DMS153 (cell line): ENCODE results near the gene PPM1H.
"Not testable (repeated sequence)": the region's sequence is repeated elsewhere in the genome, so short reads cannot be mapped to it uniquely, and the experiment has no call there.

Experiments used
- DNase-seq: peaks from one replicate; lab custom pipeline; 2025; lab: John Stamatoyannopoulos, UW

Gene PPM1H

DNA sequence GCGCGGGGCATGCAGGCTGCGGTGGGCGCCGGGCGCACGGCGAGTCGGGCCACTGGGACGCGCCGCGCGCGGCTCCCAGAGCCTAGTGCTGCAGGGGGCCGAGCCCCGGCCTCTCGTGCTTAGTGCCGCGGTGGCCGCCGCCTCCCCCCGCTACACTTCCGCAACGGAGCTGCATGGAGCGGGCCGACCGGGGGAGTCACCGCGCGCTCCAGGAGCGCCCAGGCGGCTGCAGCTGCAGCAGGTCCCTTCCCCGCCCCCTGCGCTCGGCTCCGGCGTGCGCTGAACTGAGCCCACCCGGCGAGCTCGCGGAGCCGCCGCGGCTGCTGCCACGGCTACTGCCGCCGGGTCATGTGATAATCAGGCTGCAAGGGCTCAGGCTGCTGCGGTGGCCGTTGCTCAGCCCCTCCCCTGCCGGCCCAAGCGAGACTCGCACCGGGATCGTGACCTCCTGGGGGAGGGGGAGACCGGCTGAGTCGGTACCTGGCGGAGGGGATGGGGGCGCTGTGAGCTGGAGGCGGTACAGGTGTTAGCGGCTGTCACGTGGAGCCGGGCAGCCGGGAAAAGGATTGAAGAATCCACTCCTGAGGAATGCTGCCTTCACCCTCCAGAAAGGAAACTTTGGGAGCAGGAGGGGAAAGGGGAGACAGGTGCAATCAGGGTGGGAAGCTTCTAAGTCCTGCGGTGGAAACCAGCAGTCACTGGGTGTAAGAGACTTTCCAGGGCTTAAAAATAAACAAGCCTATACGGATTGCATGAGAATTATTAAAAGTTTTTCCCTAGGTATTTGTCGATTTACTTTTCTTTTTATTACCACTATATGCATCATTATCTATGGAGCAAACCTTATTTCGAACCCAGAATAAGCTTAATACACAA lies at the start of gene PPM1H:
TSS of gene PPM1H (minus strand) at position 352 of the 876 bp plus-strand sequence. CDS start 414 bp downstream, outside the sequence.
- DNase-seq: peak; percentile 80

DNA sequence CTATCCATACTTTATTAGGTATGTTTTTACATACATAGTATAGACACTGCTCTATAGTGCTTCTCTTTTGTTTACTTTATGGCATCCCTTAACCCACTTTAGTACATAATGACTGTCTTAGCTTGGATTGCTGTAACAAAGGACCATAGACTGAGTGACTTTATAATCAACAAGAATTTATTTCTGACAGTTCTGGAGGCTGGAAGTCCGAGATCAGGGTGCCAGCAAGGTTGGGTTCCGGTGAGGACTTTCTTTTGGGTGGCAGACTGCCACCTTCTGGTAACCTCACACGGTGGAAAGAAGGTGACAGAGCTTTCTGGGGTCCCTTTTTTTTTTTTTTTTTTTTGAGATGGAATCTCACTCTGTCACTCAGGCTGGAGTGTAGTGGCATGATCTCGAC lies 48.6 kb upstream of the PPM1H start:
- no peak for DNase-seq

DNA sequence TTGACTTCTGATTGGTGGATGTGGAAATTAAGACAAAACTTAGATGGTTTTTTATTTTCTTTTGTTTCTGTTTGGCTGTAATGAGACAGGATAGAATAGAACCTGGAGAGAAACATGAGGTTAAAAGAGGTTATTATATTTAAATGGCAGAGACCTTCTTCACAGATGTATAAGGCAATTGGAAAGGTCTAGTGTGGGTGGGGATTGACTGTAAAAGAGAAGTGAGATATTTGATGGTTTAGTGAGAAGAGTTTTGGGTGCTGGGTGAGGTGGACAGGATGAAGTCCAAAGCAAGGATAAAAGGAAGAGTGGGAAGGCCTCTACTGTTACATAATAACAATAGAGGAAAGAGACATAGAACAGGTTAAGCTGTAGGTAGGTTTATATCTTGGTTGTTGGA lies 43.8 kb upstream of the PPM1H start:
- no peak for DNase-seq

DNA sequence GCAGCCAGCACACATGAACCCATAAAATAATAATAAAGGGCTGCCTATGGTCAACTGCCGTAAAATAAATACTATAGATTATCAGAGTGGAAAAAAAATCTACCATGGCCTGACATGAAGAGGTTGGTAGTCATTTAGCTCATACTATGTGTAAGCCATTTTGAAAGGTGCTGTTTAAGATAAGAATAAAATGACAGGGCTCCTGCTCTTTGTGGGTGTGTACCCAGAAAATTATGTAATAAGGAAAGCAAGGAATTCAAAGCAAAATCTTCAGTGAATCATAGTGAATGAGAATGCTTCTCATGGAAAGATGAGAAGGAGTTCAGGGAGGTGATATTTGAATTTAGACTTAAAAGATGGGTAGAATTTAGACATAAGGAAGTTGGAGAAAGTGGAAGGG lies 42.9 kb upstream of the PPM1H start:
- DNase-seq: no peak

- no peak for DNase-seq
These were observed 42.5 kb upstream of the PPM1H start for GRCh38 chr12:62977418-62977817.

DNA sequence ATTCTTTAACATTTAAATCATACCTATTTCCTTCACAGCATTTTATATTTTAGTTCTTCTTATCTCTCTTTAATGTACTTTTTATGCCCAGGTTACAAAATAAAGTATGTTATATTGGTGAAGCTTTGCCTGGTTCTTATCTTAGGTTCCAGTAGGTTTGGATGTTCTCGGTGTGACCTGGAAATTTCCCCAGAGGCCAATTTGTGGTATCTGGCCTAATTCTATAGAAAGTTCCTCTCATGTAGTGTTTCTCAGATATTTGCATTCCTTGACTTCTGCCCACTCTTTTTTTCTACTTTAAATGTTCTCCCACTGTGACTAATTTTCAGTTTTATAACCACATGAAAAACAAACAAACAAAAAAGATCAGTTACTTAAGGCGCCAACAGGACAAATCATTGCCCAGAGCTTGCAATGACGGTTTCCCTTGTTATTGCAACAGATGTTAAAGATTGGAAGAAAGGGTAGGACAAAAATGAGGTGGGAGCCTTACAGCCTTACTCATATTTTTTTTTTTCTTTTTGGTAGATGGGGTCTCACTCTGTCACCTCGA lies 41.2 kb upstream of the PPM1H start:
- no peak for DNase-seq

GRCh38 chr12:62971769-62972525 lies 37.0 kb upstream of the PPM1H start:
- DNase-seq: no peak

- DNase-seq: no peak
These were observed 34.7 kb upstream of the PPM1H start for GRCh38 chr12:62969695-62970094.

DNA sequence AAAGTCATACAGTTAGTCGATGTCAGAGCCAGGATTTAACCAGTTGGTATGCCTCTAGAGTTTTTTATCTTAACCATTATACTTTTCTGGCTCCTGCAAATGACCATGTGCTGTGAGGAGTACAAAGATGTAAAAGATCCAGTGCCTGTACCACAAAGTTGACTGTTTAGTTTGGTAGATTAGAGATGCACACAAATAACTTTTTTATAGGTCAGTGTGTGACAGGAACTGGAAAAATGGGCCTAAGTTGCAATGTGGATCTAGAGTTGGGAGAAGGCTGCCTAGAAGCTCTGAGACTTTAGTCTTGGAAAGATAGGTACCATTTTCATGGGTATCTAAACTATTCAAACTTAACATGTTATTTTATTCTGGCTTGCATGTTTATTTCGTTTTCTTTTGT lies 32.8 kb upstream of the PPM1H start:
- no peak for DNase-seq

- no peak for DNase-seq
These were observed 32.1 kb upstream of the PPM1H start for GRCh38 chr12:62966990-62967506.

DNA sequence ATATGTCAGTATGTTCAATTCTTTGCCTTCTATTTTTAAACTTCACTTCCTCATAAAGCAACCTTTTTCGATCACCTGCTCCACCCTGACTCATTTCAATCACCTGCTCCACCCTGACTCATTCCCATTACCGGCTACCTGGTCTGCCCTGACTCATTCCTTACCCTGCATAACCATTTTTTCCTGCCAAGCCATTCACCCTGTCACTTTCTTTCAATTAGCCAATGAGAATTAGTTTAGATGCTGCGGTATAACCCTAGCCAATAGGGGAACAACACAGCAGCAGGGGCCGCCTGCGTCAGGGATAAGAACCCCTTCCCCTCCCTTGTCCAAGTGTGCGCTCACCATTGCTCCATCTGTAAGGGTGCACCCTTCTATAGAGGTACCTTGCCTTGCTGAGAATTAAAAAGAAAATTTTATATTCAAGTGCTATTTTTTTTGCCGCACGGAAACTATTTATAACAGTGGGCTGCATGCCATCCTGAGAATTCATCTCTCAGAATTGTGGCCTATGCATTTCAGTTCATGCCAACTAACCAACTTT lies 31.6 kb upstream of the PPM1H start:
- not testable (repeated sequence) for DNase-seq

- DNase-seq: not testable (repeated sequence)
These were observed 30.8 kb upstream of the PPM1H start for GRCh38 chr12:62965700-62966099.

DNA sequence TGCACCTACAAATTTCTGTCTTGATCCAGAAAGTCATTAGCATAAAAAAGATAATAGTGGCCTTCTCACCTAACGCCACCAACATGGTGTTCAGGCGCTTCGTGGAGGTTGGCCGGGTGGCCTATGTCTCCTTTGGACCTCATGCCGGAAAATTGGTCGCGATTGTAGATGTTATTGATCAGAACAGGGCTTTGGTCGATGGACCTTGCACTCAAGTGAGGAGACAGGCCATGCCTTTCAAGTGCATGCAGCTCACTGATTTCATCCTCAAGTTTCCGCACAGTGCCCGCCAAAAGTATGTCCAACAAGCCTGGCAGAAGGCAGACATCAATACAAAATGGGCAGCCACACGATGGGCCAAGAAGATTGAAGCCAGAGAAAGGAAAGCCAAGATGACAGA lies 30.3 kb upstream of the PPM1H start:
- DNase-seq: not testable (repeated sequence)

DNA sequence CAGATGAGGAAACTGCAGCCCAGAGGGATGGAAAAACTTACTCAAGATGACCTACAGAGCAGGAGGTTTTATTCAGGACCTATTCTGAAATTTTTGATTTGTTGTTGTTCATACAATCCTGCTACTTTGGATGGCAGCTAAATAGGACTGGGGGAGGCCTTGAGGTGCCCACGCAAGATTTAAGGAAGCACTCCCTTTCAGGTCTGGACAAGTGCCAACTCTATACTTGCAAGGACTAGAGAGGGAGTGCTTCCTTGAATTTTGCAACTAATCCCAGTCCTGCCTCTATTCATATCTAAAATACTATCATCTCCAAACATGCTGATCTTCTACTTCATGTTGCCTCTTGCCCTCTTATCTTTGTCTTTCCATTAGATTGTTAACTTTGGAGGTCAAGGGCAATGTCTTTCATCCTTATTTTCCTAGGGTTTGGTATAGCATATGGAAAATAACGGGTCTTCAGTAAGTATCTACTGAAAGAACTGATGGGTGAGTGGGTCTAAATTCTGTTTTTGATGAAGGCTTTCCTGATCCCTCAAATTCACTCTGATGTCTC lies 28.6 kb upstream of the PPM1H start:
- no peak for DNase-seq

DNA sequence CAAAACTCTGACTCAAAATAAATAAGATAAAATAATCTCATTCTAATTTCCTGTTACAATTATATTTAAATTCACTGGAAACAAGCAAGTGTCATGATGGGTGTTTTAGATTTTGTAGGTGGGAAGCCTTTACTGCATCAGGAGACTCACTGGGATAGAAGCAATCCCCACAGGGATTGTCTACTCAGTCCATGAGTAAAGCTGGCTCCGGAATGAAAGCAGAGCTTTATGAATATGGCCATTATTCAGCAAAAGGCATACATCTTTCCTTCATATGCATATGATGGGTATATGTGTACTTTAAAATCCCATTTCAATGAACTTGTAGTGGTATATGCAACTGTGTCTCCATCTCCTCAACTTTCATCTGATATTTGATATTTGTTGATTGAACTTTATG lies 25.4 kb upstream of the PPM1H start:
- no peak for DNase-seq

DNA sequence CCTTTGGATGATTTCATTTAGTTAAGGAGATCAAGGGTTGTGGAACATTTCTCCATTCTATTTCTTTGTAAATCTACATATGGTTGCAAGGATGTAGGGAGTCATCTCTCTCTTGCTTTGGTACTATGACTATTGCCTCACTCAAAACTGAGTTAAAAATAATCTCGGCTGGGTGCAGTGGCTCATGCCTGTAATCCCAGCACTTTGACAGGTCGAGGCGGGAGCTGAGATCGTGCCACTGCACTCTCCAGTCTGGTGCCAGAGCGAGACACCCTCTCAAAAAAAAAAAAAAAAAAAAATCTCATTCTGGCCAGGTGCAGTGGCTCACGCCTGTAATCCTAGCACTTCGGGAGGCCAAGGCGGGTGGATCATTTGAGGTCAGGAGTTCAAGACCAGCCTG lies 24.8 kb upstream of the PPM1H start:
- DNase-seq: no peak

DNA sequence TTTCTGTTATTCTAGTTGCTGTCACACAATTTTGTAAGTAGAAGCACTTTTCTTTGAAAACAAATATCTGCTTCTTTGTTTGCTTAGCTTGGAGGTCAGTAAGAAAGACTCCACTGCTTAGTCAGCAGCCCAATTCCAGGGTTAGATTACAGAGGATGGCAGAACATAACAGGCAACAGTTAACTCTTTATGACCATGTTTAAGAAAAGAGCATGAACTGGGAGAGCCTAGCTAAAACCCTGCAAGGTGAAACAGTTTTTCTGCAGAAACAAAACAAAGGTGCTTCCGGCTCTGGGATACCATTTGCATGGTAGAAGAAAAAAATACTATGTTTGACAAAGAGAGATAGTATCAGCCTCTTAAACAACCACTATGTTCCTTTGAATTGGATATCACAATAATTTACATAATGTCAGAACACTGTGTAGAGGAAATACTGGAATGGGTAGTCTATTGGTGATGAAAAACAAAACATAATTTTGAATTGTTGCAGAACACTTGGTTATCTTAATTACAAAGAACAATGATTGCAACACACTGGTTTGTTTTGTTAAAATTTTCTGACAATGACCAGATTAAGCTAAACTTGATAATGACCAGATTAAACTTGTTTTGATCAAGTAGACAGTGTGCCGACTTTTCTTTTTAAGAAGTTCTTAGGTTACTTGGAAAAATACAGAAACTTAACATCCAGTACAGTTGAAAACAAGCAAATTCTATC lies 22.4 kb upstream of the PPM1H start:
- no peak for DNase-seq

GRCh38 chr12:62955678-62956077 lies 20.7 kb upstream of the PPM1H start:
- DNase-seq: no peak

GRCh38 chr12:62950317-62950716 lies 15.4 kb upstream of the PPM1H start:
- no peak for DNase-seq

- no peak for DNase-seq
These were observed 13.2 kb upstream of the PPM1H start for GRCh38 chr12:62948123-62948522.

GRCh38 chr12:62947364-62947763 lies 12.4 kb upstream of the PPM1H start:
- DNase-seq: no peak
